PFSK-1 (cell line): ENCODE data around the gene PKP2.

ENCODE experiments used
- FOXP2 ChIP-seq: optimal IDR thresholded peaks from 2 replicates; pipeline ENCODE3; 2011; ENCODE audit warnings: borderline replicate concordance, control low read depth, inconsistent platforms; ENCODE audit not compliant: insufficient read depth; ENCODE audit errors: extremely low read length, extremely low read depth
- POLR2AphosphoS5 ChIP-seq: IDR thresholded peaks from 2 replicates; pipeline ENCODE4 v1.6.1; 2012; ENCODE audit warnings: low read depth, mild to moderate bottlenecking, control low read depth, low read length, moderate library complexity
- SIN3A ChIP-seq: IDR thresholded peaks from 2 replicates; pipeline ENCODE4 v1.6.1; 2012; ENCODE audit warnings: mild to moderate bottlenecking, low read length, moderate library complexity, borderline replicate concordance; ENCODE audit not compliant: insufficient read depth
- TAF1 ChIP-seq: IDR thresholded peaks from 2 replicates; pipeline ENCODE4 v1.6.1; 2012; ENCODE audit warnings: low read length, control low read depth, borderline replicate concordance; ENCODE audit not compliant: insufficient read depth
- TF ChIP-seq, protein P1 (sequence below), 2 experiments: IDR thresholded peaks; 2 replicates each; pipeline versions ENCODE4 v1.6.1 to v1.8.0; 2011 to 2012; ENCODE audit warnings: low read depth in 2 of 2, low read length in 2 of 2, control low read depth in 1 of 2, inconsistent platforms in 1 of 2, mild to moderate bottlenecking in 1 of 2, moderate library complexity in 1 of 2; ENCODE audit not compliant: insufficient read depth in 1 of 2

Gene PKP2

DNA sequence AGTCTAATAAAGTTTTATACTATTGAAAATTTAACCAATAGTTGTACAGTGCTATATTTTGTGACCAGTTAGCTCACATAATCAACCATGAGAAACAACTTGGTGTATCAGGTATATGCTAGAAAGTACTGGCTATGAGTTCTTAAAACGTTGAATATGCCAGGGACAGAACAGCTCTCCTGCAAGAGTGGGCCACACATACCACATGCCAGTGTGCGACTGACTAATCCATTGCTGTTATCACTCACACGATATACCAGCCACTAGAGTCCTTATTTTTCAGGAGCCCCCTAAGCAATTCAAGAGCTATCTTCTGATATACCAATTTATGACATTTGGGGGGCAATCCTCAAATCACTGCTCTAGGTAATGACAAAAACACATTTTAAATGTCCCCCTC lies 9.5 kb downstream of the PKP2 start:
- no peak for TF ChIP-seq POLR2AphosphoS5
- TF ChIP-seq FOXP2 = no peak
- TF ChIP-seq, protein P1, sequence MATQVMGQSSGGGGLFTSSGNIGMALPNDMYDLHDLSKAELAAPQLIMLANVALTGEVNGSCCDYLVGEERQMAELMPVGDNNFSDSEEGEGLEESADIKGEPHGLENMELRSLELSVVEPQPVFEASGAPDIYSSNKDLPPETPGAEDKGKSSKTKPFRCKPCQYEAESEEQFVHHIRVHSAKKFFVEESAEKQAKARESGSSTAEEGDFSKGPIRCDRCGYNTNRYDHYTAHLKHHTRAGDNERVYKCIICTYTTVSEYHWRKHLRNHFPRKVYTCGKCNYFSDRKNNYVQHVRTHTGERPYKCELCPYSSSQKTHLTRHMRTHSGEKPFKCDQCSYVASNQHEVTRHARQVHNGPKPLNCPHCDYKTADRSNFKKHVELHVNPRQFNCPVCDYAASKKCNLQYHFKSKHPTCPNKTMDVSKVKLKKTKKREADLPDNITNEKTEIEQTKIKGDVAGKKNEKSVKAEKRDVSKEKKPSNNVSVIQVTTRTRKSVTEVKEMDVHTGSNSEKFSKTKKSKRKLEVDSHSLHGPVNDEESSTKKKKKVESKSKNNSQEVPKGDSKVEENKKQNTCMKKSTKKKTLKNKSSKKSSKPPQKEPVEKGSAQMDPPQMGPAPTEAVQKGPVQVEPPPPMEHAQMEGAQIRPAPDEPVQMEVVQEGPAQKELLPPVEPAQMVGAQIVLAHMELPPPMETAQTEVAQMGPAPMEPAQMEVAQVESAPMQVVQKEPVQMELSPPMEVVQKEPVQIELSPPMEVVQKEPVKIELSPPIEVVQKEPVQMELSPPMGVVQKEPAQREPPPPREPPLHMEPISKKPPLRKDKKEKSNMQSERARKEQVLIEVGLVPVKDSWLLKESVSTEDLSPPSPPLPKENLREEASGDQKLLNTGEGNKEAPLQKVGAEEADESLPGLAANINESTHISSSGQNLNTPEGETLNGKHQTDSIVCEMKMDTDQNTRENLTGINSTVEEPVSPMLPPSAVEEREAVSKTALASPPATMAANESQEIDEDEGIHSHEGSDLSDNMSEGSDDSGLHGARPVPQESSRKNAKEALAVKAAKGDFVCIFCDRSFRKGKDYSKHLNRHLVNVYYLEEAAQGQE (IDR thresholded peaks at IDR 0.05; ENCODE audit: insufficient read depth in 1 of 2, low read depth in 2 of 2, low read length in 2 of 2) = no peak
- no peak for TF ChIP-seq SIN3A
- no peak for TF ChIP-seq TAF1

DNA sequence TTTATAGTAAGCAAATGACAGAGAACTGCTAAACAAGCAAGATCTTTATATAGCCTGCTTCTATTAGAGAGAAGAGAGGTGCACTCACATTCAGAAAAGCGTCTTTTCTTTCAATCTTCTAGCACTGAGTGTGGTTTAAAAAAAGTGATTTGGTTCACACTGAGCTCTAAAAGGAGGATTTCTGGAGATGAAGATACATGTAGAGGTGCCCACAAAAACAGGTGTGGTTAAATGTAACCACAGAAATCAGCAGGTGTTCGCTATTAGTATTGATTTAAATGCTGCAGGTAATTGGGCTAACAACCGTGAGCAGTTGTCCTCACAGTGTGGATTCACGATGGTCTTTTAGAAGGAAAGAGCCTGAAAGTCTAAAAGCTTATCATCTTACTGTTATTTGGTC lies 10.7 kb downstream of the PKP2 start:
- TF ChIP-seq, protein P1 (IDR thresholded peaks at IDR 0.05; ENCODE audit: insufficient read depth in 1 of 2, low read depth in 2 of 2, low read length in 2 of 2) = no peak
- no peak for TF ChIP-seq POLR2AphosphoS5
- TF ChIP-seq TAF1 = no peak
- TF ChIP-seq SIN3A = no peak
- no peak for TF ChIP-seq FOXP2

DNA sequence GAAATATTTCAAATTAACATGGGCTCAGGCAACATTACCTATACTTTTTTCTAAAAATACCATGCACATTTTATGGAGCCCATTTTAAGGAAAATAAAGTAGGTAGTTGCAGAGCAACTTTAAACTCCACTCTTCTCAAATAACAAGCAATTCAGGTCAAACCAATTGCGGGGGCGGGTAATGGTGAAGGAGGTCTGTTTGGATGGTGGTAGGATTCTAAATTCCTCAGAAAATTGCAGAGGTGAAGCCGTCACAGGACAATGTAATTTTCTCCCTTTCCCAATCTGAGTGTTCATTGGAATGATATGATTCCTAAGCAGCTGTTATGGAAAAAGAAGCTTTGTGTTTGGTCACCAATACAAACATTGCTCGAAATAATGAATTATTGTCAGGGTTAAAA lies 11.6 kb downstream of the PKP2 start:
- TF ChIP-seq SIN3A (no peak), FOXP2 (no peak), POLR2AphosphoS5 (no peak), TAF1 (no peak)
- TF ChIP-seq, protein P1 (IDR thresholded peaks at IDR 0.05; ENCODE audit: insufficient read depth in 1 of 2, low read depth in 2 of 2, low read length in 2 of 2) = no peak

DNA sequence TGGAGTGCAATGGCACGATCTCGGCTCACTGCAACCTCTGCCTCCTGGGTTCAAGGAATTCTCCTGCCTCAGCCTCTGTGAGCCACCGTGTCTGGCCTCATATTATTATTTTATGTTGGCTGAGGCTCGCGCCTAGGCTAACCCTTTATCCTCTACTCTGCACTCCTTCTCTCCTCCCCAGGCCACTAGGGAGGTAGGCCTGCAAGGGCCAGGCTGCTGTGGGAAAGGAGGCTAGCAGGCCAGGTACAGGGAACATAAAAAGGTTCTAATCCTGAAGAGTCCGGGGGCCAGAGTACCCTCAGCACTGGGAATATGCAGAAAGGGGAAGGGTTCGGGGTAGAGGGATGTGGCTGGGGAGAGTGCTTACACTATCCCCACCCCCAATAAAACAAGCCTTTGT lies 14.9 kb downstream of the PKP2 start:
- no peak for TF ChIP-seq FOXP2
- no peak for TF ChIP-seq POLR2AphosphoS5
- no peak for TF ChIP-seq SIN3A
- TF ChIP-seq, protein P1 (IDR thresholded peaks at IDR 0.05; ENCODE audit: insufficient read depth in 1 of 2, low read depth in 2 of 2, low read length in 2 of 2) = no peak
- TF ChIP-seq TAF1 = no peak

DNA sequence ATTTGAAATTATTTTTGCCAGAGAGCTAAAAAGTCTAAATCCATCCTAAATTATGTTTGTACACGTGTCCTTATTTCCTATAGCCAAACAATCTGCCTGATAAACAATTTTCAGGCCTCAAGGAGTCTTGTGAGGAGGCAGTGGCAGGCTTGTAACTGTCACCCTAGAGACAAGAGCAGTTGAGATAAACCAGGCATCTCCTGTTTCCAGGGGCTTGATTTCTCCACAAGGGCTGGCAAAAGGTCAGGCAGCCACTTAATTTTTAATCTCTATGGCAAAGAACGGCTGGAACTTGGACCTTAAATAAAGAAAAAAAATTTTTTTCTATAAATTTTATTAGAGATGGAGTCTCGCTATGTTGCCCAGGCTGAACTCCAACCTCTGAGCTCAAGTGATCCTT lies 15.5 kb downstream of the PKP2 start:
- TF ChIP-seq FOXP2 (no peak), TAF1 (no peak), POLR2AphosphoS5 (no peak), SIN3A (no peak)
- TF ChIP-seq, protein P1 (IDR thresholded peaks at IDR 0.05; ENCODE audit: insufficient read depth in 1 of 2, low read depth in 2 of 2, low read length in 2 of 2) = no peak
